Subcutaneous abdominal adipose tissue (tissue), 5 donors: ENCODE results near the gene PDIA5.

Experiments
- H3K27ac ChIP-seq: one replicate; pipeline ENCODE4 v1.7.0; 2013; ENCODE audit warnings: low read depth, mild to moderate bottlenecking, inconsistent platforms, low read length, moderate library complexity
- H3K27me3 ChIP-seq, 5 donors: one replicate each; pipeline ENCODE4 v1.7.0; 2013; ENCODE audit warnings: low read length in 5 of 5, inconsistent platforms in 1 of 5; ENCODE audit not compliant: control insufficient read depth in 5 of 5, insufficient read depth in 4 of 5
- H3K36me3 ChIP-seq, 5 donors: one replicate each; pipeline ENCODE4 v1.7.0; 2013; ENCODE audit warnings: low read length in 5 of 5; ENCODE audit not compliant: control insufficient read depth in 5 of 5, insufficient read depth in 5 of 5
- H3K4me1 ChIP-seq, 5 donors: one replicate each; pipeline ENCODE4 v1.7.0; 2013; ENCODE audit warnings: low read length in 5 of 5, mild to moderate bottlenecking in 3 of 5, moderate library complexity in 1 of 5; ENCODE audit not compliant: control insufficient read depth in 5 of 5, insufficient read depth in 5 of 5
- H3K4me3 ChIP-seq, 5 donors: one replicate each; pipeline ENCODE4 v1.7.0; 2013; ENCODE audit warnings: low read length in 5 of 5, low read depth in 1 of 5
- H3K9ac ChIP-seq, 5 donors: one replicate each; pipeline ENCODE4 v1.7.0; 2013; ENCODE audit warnings: low read length in 5 of 5, mild to moderate bottlenecking in 4 of 5, moderate library complexity in 3 of 5
- H3K9me3 ChIP-seq, 5 donors: one replicate each; pipeline ENCODE4 v1.7.0; 2013; ENCODE audit warnings: low read length in 5 of 5; ENCODE audit not compliant: control insufficient read depth in 5 of 5
- donor health status: healthy.
- donor health status: healthy.
- donor health status: healthy.
- donor health status: healthy.
- donor health status: healthy.

The PDIA5 gene

GRCh38 chr3:123157209-123157597 lies 90.4 kb downstream of the PDIA5 start:
- Histone ChIP-seq H3K4me1 (peaks cover 0 to 13% (median 4%) of the 10 kb centered on the region in 5 donors), H3K27ac (no peak overlapping the region), H3K9me3 (no peaks in the 10 kb centered on the region), H3K27me3 (no peaks in the 10 kb centered on the region), H3K4me3 (no peak overlapping the region), H3K36me3 (peaks cover 0 to 46% (median 34%) of the 10 kb centered on the region in 5 donors), H3K9ac (no peak overlapping the region)

GRCh38 chr3:123157598-123158287 lies 90.9 kb downstream of the PDIA5 start:
- peaks cover 0 to 10% (median 4%) of the 10 kb centered on the region in 5 donors for H3K4me1 ChIP-seq
- H3K27ac ChIP-seq = no peak overlapping the region
- no peak overlapping the region for H3K9ac ChIP-seq
- no peaks in the 10 kb centered on the region for H3K9me3 ChIP-seq
- H3K4me3 ChIP-seq = no peak overlapping the region
- peaks cover 0 to 49% (median 36%) of the 10 kb centered on the region in 5 donors for H3K36me3 ChIP-seq
- no peaks in the 10 kb centered on the region for H3K27me3 ChIP-seq

DNA sequence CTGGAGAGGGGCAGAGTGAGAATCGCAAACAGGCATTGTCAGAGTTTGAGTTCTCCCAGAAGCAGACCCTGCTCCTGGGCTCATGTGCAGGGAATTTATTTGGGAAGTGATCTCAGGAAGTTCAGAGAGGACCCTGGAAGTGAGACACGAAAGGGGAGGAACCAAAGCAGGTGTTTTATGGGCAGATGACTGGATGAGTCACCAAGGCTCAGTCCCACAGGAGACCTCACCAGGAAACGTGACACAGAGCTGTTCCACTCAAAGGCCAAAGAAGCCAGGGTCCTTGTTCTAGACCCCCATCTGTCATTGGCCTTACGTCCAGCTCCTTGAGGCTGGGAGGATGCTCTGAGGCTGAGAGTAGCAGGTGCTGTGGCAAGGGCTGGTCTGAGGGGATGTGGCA lies 91.5 kb downstream of the PDIA5 start:
- peaks cover 0 to 49% (median 41%) of the 10 kb centered on the region in 5 donors for H3K36me3 ChIP-seq
- H3K4me3 ChIP-seq = no peak overlapping the region
- H3K9me3 ChIP-seq = no peaks in the 10 kb centered on the region
- H3K4me1 ChIP-seq = peaks cover 0 to 10% (median 4%) of the 10 kb centered on the region in 5 donors
- H3K27ac ChIP-seq = no peak overlapping the region
- no peaks in the 10 kb centered on the region for H3K27me3 ChIP-seq
- no peak overlapping the region for H3K9ac ChIP-seq

DNA sequence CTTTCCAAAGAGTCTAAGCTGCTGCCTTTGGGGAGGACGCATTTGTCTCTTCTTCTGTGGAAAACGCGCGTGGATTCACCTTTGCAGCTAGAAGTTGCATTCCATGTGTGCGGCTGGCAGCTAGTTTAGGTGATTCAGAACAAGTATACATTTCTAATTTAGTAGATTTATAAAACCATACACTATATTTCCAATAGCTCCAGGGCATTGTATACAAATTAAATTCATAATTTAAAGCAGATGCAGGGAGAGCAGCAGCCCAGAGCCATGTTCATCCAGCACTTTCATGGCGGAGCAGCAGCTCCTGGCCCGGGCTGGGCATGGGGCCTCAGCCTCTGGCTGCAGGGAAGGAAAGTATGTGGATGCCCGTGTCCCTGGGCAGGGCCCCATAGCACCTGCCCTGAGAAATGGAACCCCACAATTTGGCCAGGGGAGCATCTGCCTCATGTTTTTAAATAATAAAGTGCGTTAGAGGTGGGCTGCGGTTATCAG lies 92.1 kb downstream of the PDIA5 start:
- no peak overlapping the region for H3K4me3 ChIP-seq
- H3K36me3 ChIP-seq = peaks cover 0 to 49% (median 41%) of the 10 kb centered on the region in 5 donors
- H3K4me1 ChIP-seq = peaks cover 0 to 8% (median 4%) of the 10 kb centered on the region in 5 donors
- no peak overlapping the region for H3K9ac ChIP-seq
- no peaks in the 10 kb centered on the region for H3K9me3 ChIP-seq
- H3K27ac ChIP-seq = no peak overlapping the region
- no peaks in the 10 kb centered on the region for H3K27me3 ChIP-seq

- Histone ChIP-seq H3K4me3 (no peak overlapping the region), H3K27me3 (no peaks in the 10 kb centered on the region), H3K27ac (no peak overlapping the region), H3K4me1 (no peaks in the 10 kb centered on the region), H3K9ac (no peak overlapping the region), H3K9me3 (no peaks in the 10 kb centered on the region), H3K36me3 (peaks cover 5 to 54% (median 43%) of the 10 kb centered on the region in 5 donors)
Observed at GRCh38 chr3:123159926-123160635, 93.3 kb downstream of the PDIA5 start.

DNA sequence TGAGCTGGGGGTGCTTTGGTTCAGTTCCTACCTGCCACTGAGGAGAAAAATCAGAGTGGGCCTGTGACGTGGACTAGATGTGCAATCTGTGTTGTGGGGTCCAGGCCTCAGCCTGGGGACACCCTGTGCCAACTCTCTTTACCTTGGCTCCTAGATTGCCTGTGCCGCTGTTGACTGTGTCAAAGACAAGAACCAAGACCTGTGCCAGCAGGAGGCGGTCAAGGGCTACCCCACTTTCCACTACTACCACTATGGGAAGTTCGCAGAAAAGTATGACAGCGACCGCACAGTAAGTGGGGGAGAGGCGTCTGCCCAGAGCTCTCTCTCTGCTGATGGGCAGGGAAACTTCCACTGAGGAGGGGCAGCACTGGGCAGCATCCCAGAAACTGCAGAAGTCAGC lies 94.3 kb downstream of the PDIA5 start:
- H3K27ac ChIP-seq = no peak overlapping the region
- H3K9ac ChIP-seq = no peak overlapping the region
- no peaks in the 10 kb centered on the region for H3K9me3 ChIP-seq
- H3K4me3 ChIP-seq = no peak overlapping the region
- H3K4me1 ChIP-seq = no peaks in the 10 kb centered on the region
- no peaks in the 10 kb centered on the region for H3K27me3 ChIP-seq
- peaks cover 6 to 47% (median 38%) of the 10 kb centered on the region in 5 donors for H3K36me3 ChIP-seq

DNA sequence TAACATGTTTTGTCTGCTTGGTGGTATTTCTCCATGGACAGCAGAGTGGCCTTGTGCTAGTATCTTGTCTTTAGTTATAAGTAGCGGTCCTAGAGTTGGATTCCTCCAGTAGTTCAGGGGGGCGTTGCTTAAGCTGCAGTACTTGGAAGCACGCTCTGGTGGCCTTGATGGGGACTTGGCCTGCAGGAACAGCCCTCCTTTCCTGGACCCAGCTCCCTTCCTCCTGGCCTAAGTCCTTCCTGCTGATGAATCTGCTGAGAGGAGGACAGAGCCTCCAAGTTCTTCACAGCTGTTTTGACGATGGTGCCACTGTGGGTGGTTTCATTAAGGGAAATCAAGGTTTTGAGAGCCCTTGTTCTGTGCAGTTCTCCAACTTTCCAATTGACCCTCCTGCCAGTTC lies 96.3 kb downstream of the PDIA5 start:
- Histone ChIP-seq H3K27ac (no peak overlapping the region), H3K9ac (no peak overlapping the region), H3K4me1 (no peaks in the 10 kb centered on the region), H3K4me3 (no peak overlapping the region), H3K36me3 (peaks cover 6 to 37% (median 29%) of the 10 kb centered on the region in 5 donors), H3K9me3 (peaks cover 0 to 3% (median 0%) of the 10 kb centered on the region in 5 donors), H3K27me3 (no peaks in the 10 kb centered on the region)

DNA sequence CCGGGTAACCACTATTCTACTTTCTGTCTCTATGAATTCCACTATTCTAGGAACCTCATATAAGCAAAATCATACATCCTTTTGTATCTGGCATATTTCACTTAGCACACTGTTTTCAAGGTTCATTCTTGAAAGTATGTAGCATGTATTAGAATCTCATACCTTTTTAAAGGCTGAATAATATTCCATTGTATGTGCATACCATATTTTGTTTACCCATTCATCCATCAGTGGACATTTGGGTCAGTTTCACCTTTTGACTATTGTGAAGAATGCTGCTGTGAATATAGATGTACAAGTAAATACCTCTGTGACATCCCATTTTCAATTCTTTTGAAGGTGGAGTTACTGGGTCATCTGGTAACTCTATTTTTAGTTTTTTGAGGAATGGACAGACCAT lies 98.3 kb downstream of the PDIA5 start:
- Histone ChIP-seq H3K9ac (no peak overlapping the region), H3K36me3 (peaks cover 6 to 37% (median 27%) of the 10 kb centered on the region in 5 donors), H3K9me3 (peaks cover 0 to 3% (median 0%) of the 10 kb centered on the region in 5 donors), H3K27ac (no peak overlapping the region), H3K4me3 (no peak overlapping the region), H3K4me1 (no peaks in the 10 kb centered on the region), H3K27me3 (no peaks in the 10 kb centered on the region)

GRCh38 chr3:123167686-123168085 lies 100.9 kb downstream of the PDIA5 start:
- no peak overlapping the region for H3K4me3 ChIP-seq
- peaks cover 6 to 22% (median 14%) of the 10 kb centered on the region in 5 donors for H3K36me3 ChIP-seq
- H3K27ac ChIP-seq = no peak overlapping the region

DNA sequence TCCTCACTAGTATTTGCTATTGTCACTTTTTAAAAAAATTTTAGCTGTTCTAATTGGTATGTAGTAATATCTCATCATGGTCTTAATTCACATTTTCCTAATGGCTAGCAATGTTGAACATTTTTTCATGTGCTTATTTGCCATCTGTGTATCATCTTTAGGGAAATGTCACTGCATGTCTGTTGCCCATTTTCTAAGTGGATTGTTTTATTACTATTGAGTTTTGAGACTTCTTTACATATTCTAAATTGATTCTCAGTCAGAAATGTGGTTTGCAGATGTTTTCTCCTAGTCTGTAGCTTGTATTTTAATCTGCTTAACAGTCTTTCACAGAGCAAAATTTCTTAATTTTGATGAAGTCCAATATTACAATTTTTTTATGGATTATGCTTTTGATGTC lies 101.3 kb downstream of the PDIA5 start:
- Histone ChIP-seq H3K36me3 (peaks cover 6 to 18% (median 11%) of the 10 kb centered on the region in 5 donors), H3K4me3 (no peak overlapping the region), H3K27me3 (no peaks in the 10 kb centered on the region), H3K27ac (no peak overlapping the region), H3K9me3 (peaks cover 0 to 3% (median 0%) of the 10 kb centered on the region in 5 donors), H3K9ac (no peak overlapping the region), H3K4me1 (no peaks in the 10 kb centered on the region)

More at GRCh38 chr3:123167686-123168085, 100.9 kb downstream of the PDIA5 start:
- no peaks in the 10 kb centered on the region for H3K27me3 ChIP-seq
- H3K4me1 ChIP-seq = no peaks in the 10 kb centered on the region
- no peak overlapping the region for H3K9ac ChIP-seq
- peaks cover 0 to 3% (median 0%) of the 10 kb centered on the region in 5 donors for H3K9me3 ChIP-seq
